Measurements from ENCODE around the gene AFF3. TPM values are rescaled to one million over a fixed set of nuclear protein-coding genes. Genes with fewer than 3 reads are reported as not detected.
"Not testable (repeated sequence)": the region's sequence is repeated elsewhere in the genome, so short reads cannot be mapped to it uniquely, and the experiment has no call there.

AFF3 gene
- total RNA-seq, 2 experiments from 2014 or later: 3.1 to 3.5 TPM

DNA sequence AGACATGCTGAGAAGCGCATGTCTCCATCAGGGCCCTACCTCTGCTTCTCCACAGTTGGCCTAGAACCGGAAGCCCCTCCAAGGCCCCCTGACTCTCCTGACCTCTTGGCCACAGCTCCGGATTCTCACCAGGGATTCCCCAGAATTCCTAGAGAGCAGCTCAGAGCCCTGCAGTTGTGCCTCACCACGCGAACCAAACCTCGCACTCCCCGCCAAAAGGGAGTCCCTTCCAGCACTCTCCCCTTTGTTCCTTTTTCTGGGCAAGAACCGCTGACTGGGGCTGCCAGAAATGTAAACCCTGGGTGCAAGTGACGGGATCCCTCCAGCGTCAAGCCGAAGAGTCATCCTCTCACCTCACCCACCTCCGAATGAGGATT lies 36.7 kb downstream of the AFF3 start:
- no peak for ATAC-seq
- H3K27me3 Mint-ChIP-seq: peaks cover 21% of the 10 kb centered on the region
- TF ChIP-seq, protein P1, sequence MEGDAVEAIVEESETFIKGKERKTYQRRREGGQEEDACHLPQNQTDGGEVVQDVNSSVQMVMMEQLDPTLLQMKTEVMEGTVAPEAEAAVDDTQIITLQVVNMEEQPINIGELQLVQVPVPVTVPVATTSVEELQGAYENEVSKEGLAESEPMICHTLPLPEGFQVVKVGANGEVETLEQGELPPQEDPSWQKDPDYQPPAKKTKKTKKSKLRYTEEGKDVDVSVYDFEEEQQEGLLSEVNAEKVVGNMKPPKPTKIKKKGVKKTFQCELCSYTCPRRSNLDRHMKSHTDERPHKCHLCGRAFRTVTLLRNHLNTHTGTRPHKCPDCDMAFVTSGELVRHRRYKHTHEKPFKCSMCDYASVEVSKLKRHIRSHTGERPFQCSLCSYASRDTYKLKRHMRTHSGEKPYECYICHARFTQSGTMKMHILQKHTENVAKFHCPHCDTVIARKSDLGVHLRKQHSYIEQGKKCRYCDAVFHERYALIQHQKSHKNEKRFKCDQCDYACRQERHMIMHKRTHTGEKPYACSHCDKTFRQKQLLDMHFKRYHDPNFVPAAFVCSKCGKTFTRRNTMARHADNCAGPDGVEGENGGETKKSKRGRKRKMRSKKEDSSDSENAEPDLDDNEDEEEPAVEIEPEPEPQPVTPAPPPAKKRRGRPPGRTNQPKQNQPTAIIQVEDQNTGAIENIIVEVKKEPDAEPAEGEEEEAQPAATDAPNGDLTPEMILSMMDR (IDR thresholded peaks at IDR 0.05): no peak
- no peak for DNase-seq
- POLR2A ChIA-PET: no interaction called here
- no peak overlapping the region for H3K27ac Mint-ChIP-seq
- no peaks in the 10 kb centered on the region for H3K4me1 Mint-ChIP-seq (ENCODE audit: low read depth)
- H3K4me3 Mint-ChIP-seq: peak overlapping the region; percentile 69
- no peaks in the 10 kb centered on the region for H3K9me3 Mint-ChIP-seq
- intact Hi-C loops (cut with micrococcal nuclease): no loop called here
- CTCF ChIA-PET: no interaction called here
- peaks cover 3% of the 10 kb centered on the region for H3K36me3 Mint-ChIP-seq (ENCODE audit: low read depth)

DNA sequence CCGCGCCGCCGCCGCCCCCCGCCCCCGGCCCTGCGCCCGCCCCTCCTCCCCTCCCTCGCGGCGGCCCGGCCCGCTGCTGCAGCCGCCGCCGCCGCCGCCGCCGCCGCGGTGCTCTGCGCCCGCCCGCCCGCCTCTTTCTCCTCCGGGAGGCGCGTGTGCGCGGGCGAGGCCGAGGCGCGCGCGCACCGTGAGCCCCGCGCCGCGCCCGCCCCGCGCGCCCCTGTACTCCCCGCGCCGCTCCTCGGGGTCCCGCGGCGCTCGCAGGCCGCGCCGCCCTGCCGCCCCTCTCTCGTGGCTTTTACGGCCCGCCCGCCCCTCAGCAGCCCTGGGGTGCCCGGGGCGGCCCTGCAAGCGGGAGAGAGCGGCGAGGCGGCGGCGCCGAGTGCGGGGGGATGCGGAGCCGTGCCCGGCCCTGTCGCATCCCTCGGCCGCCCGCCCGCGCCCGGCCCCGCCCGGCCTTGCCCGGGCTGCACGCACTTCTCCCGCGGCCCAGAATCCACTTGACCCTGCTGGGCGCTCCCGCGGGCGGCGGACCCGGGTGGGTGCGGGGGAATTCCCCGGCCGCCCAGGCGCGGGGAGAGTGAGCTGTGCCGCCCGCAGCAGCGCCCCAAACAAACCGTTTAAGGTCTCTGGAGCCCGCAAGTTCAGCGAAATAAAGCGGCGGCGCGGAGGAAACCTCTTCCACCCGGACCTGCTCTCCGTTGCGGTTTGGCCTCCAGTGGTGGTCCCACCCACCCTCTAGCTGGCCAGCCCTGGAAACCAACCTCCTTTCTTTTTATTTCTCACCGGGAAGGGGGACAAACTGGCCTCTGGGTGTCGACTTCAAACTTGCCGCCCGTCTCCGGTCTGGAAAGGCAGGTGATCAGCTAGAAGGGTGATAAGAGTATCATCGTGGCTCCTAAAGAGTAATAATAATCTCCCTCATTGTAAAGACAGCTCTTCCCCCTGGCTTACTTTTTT lies 37.4 kb downstream of the AFF3 start:
- H3K4me3 Mint-ChIP-seq: peak overlapping the region; percentile 69
- peaks cover 2% of the 10 kb centered on the region for H3K4me1 Mint-ChIP-seq (ENCODE audit: low read depth)
- no peaks in the 10 kb centered on the region for H3K9me3 Mint-ChIP-seq
- intact Hi-C loops (cut with micrococcal nuclease): no loop called here
- ATAC-seq (peak; percentile 59), DNase-seq (no peak)
- ChIA-PET CTCF (no interaction called here), POLR2A (no interaction called here)
- TF ChIP-seq, protein P1 (IDR thresholded peaks at IDR 0.05): no peak
- H3K27ac Mint-ChIP-seq: no peak overlapping the region
- peaks cover 3% of the 10 kb centered on the region for H3K36me3 Mint-ChIP-seq (ENCODE audit: low read depth)
- H3K27me3 Mint-ChIP-seq: peaks cover 21% of the 10 kb centered on the region

DNA sequence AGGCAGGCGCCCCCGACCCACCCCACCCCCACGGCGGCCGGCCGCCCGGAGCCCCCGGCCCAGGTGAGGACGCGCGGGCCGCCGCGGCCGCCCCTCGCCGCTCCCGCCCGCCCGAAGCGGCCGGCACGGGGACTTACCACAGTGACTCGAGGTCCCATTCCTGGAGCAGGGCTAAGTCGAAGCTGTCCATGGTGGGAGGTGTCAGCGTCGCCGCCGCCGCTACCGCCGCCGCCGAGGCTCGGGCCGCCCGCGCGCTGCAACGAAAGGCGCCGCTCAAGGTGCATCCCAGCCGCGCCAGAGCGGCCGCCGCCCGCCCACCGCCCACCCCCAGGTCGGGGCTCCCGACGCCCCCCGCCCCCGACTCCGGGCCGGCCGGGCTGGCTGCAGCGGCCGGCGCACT lies 38.1 kb downstream of the AFF3 start:
- intact Hi-C loops (cut with micrococcal nuclease): not testable (repeated sequence)

DNA sequence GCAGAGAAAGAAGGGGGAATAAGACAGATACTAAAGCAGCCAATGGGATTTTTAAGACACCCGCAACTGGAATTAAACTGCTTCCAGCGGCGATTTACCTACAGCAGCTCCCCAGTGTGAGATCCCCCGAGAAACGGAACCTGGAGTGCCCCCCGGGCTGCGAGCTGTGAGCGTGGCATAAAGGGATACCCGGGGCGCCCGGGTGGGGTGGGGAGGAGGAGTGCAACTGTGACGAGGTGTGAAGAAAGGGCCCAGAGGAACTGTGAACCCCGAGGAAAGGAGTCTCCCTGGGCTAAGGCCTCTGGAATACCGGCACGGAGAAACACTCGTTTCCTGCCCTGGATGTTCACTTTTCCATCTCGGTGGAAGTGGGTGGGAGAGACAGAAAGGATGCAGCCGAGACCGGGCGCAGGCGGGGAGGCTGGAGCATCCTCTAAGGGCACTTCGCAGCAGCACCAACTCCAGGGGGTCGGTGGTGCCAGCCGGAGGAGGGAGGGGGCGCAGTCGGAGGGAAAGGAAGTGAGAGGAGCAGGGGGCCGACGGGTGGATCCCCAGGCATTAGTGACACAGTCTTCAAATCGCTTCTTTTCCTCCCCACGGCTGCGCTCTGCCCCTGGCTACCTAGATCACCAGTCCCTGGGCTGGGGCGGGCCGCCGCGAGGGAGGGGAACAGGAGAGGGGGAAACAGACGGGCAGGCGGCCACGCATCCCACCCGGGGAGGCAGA lies 38.7 kb downstream of the AFF3 start:
- H3K36me3 Mint-ChIP-seq (ENCODE audit: low read depth); CTCF ChIA-PET; H3K9me3 Mint-ChIP-seq; H3K4me3 Mint-ChIP-seq; ATAC-seq; DNase-seq; H3K27ac Mint-ChIP-seq; POLR2A ChIA-PET; H3K4me1 Mint-ChIP-seq (ENCODE audit: low read depth); intact Hi-C loops (cut with micrococcal nuclease): not testable (repeated sequence)
- peaks cover 19% of the 10 kb centered on the region for H3K27me3 Mint-ChIP-seq

More for the DNA sequence above, 38.1 kb downstream of the AFF3 start:
- H3K27ac Mint-ChIP-seq; POLR2A ChIA-PET; H3K9me3 Mint-ChIP-seq; DNase-seq; H3K36me3 Mint-ChIP-seq (ENCODE audit: low read depth); H3K4me3 Mint-ChIP-seq; H3K4me1 Mint-ChIP-seq (ENCODE audit: low read depth); CTCF ChIA-PET: not testable (repeated sequence)
- peaks cover 19% of the 10 kb centered on the region for H3K27me3 Mint-ChIP-seq
- ATAC-seq: peak; percentile 50

DNA sequence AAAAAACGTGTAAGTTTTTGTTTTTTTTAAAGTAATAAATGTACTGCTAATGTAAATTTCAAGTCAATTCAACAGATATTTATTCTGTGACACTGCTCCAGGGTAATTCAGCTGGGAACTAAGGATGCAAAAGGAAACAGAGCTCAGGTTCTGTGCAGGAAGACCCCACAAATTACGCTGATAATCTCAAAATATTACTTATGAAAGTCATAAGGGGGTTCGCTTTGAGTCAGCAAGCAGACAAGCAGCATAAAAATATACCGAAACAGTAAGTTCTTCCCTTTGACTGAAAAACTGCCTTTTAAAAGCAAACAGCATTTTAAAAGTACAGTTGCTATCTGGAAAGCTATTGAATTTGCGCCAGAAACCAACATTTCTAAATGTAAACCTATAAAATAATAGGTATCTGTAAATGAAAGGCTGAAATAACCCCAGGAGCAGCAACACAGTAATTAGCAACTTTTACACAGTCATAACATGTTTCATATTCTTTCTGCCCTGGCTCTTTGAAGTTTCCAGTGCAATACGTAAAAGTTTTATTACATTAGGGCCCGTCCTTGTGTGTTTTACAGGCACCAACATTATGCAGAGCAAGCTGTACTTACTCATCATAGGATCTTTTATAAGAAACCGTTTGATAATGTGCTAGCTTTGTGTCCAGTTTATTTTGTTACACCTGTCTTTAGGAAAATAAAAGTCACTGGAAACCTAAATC lies 39.8 kb downstream of the AFF3 start:
- H3K9me3 Mint-ChIP-seq; H3K27ac Mint-ChIP-seq; H3K4me3 Mint-ChIP-seq; intact Hi-C loops (cut with micrococcal nuclease); H3K36me3 Mint-ChIP-seq (ENCODE audit: low read depth); POLR2A ChIA-PET; CTCF ChIA-PET; DNase-seq; ATAC-seq; H3K4me1 Mint-ChIP-seq (ENCODE audit: low read depth): not testable (repeated sequence)
- peaks cover 15% of the 10 kb centered on the region for H3K27me3 Mint-ChIP-seq

DNA sequence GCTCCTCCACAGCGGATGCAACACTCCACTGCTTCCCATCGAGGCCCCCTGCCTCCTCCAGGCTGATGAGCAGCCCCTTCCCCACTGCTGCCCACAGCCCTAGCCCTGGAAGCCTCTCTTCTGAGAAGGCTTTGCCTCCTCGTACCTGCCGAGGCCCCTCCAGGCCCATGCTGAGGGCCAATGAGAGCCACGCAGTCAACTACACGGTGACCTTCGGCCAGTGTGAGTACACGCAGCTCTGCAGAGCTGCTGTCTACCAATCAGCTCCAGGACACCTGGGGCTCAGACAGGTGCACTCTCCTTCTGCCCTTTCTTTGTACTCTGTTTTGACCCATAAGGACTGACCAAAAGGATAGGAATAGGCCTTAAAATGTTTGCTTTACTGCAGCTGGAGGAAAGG lies 43.5 kb downstream of the AFF3 start:
- intact Hi-C loops (cut with micrococcal nuclease); ATAC-seq; H3K27me3 Mint-ChIP-seq; H3K4me1 Mint-ChIP-seq (ENCODE audit: low read depth); H3K36me3 Mint-ChIP-seq (ENCODE audit: low read depth); H3K27ac Mint-ChIP-seq; POLR2A ChIA-PET; DNase-seq; CTCF ChIA-PET; H3K9me3 Mint-ChIP-seq; H3K4me3 Mint-ChIP-seq: not testable (repeated sequence)

DNA sequence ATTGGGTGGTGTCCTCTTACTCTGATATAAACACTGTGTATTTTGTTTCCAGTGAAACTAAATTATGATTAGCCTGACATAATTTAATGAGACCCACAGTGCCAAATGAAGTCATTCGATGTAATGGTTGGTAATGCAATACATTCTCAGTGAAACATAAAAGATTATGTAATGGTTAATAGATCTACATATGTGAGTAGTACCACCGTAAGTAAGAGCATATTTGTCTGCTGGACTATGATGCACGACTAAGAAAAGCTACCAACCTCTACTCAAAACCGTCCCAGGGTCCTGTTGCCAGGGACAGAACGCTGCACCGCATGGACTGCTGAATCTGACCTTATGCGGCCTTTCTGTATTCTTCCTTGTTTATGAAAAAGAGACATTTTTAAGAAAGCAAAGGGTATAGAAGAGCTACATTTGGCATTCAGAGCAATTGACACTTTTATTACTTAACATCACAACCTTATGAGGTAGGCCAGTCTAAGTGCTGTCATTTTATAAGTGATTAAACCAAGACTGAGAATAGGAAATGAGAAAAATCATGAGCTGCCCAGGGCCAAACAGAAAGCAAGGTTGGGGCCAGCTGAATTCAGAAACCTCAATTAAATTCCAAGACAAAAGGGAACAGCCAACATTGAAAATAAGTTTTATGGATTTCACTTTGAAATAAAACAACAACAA lies 44.6 kb downstream of the AFF3 start:
- CTCF ChIA-PET; H3K27me3 Mint-ChIP-seq; ATAC-seq; H3K36me3 Mint-ChIP-seq (ENCODE audit: low read depth); POLR2A ChIA-PET; DNase-seq; H3K27ac Mint-ChIP-seq; H3K4me1 Mint-ChIP-seq (ENCODE audit: low read depth); H3K9me3 Mint-ChIP-seq; H3K4me3 Mint-ChIP-seq; intact Hi-C loops (cut with micrococcal nuclease): not testable (repeated sequence)

DNA sequence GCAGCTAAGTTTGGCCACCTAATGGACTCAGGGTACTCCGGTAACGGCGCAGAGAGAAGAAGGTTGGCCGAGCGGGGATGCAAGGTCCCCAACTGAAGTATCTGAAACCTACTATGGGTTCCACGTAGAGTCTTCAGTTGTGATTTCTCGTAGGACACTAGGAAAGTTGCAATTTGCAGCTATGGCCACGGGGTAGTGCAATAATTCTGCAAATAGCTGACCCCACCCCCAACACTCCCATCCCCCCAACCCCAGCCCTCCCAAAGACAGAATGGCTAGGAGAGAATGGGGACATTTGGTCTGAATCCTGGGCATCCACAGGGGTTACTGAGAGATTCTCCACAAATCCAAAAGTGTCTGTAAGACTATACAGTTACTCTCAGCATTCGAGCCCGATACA lies 46.5 kb downstream of the AFF3 start:
- H3K4me3 Mint-ChIP-seq; H3K27ac Mint-ChIP-seq; ATAC-seq; H3K9me3 Mint-ChIP-seq; intact Hi-C loops (cut with micrococcal nuclease); POLR2A ChIA-PET; H3K4me1 Mint-ChIP-seq (ENCODE audit: low read depth); DNase-seq; H3K27me3 Mint-ChIP-seq; H3K36me3 Mint-ChIP-seq (ENCODE audit: low read depth); CTCF ChIA-PET: not testable (repeated sequence)

DNA sequence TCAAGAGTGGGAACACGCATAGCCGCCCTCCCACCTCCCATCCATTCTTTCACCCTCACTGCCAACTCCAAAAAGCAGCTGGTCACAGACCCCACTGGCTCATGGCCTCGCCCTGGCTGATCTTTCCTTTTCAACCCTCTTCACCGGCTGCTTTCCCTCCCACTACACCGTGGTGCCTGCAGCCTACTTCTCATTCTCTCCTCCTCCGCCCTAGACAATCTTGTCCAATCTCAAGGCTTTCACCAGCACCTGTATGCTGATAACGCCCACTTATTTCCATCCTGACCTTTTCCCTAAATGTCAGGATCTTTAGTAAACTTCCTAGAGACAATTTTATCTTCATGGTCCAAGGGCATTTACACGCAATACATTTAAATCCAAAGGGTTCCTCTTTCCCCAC lies 50.6 kb downstream of the AFF3 start:
- H3K4me1 Mint-ChIP-seq (ENCODE audit: low read depth); POLR2A ChIA-PET; H3K9me3 Mint-ChIP-seq; intact Hi-C loops (cut with micrococcal nuclease); H3K4me3 Mint-ChIP-seq; DNase-seq; CTCF ChIA-PET; H3K27me3 Mint-ChIP-seq; H3K27ac Mint-ChIP-seq; ATAC-seq; H3K36me3 Mint-ChIP-seq (ENCODE audit: low read depth): not testable (repeated sequence)

All from activated CD8-positive, alpha-beta T cell treated with anti-CD3 and anti-CD28 coated beads for 36 hours (primary cell).